GM18907 (cell line): ENCODE measurements around the gene AQP6.

Source experiments
- ATAC-seq: cut with Tn5 transposase; IDR thresholded peaks from one replicate; pipeline ENCODE4 v1.9.1; 2021; ENCODE audit warnings: mild to moderate bottlenecking, moderate library complexity; ENCODE audit not compliant: unreplicated experiment

The AQP6 gene

GRCh38 chr12:49955899-49956662 is 16.7 kb upstream of the AQP6 start:
- no peak for ATAC-seq

- ATAC-seq: no peak
Observed at GRCh38 chr12:49956663-49957569, 15.8 kb upstream of the AQP6 start.

DNA sequence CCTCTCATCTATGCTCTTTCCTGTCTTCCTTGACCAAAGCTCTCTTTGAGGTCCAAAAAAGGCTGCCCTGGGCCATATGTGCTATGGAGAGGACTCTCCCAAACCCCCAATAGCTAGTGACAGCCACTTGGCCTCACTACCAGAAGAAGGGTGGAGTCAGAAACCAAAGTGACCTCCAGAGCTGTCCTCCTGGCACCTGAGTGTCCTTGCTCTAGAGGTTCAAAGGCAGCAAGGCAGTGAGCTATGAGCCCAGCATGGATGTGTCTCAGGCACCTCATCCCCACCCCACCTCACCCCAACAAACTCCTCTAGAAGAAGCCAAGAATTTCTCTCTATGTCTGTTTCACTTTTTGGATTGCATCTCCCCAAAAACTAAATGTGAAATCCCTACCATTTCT is 15.2 kb upstream of the AQP6 start:
- ATAC-seq: no peak

DNA sequence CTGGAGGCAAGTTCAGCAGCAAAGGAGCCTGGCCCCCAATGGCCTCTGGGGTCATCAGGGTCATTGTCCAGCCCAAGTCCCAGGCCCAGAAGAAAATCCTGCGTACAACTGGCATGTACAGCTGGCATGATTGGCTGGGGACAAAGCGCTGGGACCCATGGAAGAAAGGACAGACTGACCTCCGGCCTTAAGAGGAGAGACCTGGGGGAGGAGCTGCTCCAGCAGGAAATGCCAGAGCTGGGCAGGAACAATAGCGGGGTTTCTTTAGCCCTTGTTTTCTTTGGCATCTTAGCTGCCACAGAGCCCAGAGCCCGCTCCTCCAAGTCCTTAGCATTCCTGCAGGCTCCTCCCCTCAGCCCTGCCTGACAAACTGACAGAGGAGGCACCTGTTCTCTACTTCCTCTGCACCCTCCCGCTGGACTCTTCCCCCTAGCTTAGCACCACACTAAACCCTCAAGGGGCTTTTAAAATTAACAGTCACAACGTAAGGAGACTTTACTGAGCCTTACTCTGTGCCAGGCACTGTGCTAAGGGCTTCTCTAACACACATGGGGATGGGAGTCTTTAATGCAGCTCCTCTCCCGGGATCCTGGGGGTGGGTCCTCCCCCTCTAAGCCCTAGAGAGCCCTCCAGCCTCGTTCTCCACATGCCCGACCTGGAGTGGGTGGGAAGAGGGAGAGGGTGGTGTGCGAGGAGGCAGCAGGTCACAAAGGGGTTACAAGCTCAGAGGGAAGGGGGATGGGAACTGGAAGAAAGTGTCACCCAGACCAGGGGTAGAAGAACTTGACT is 12.9 kb upstream of the AQP6 start:
- ATAC-seq: no peak

DNA sequence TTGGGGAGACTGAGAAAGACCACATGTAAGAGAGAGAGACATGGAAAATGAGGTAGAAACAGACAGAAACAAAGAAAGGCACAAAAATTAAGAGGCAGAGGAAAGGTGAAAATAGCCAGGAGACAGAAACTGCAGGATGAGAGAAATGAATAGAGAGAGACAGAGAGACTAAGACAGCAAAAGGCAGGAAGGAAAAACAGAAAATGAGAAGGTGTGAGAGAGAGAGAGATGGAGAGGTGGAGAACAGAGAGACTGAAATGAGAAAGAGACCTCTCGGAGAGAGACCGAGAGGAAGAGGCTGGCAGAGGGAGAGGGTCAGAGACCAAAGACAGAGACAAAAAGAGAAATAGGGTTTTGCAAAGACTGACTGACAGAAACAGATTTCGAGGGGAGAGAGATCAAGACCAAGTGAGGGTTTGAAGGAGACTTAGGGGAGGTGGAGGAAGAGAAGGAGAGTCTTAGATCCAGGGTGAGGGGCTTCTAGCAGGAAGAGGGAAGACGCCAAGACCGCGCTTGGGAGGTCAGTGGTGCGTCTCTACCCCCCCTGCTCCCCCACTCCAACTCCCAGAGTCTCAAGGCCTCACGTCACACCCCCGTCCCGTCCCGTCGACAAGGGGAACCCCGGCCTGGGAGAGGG is 12.2 kb upstream of the AQP6 start:
- no peak for ATAC-seq

- no peak for ATAC-seq
Observed at GRCh38 chr12:49961111-49961922, 11.4 kb upstream of the AQP6 start, which contains the start of gene AQP5. AQP5 (plus strand) TSS chr12:49961872; CDS start chr12:49962018, 146 bp downstream.

GRCh38 chr12:49961993-49962764 is 10.6 kb upstream of the AQP6 start:
- ATAC-seq: no peak

- no peak for ATAC-seq
Observed at GRCh38 chr12:49962861-49963765, 9.6 kb upstream of the AQP6 start.

DNA sequence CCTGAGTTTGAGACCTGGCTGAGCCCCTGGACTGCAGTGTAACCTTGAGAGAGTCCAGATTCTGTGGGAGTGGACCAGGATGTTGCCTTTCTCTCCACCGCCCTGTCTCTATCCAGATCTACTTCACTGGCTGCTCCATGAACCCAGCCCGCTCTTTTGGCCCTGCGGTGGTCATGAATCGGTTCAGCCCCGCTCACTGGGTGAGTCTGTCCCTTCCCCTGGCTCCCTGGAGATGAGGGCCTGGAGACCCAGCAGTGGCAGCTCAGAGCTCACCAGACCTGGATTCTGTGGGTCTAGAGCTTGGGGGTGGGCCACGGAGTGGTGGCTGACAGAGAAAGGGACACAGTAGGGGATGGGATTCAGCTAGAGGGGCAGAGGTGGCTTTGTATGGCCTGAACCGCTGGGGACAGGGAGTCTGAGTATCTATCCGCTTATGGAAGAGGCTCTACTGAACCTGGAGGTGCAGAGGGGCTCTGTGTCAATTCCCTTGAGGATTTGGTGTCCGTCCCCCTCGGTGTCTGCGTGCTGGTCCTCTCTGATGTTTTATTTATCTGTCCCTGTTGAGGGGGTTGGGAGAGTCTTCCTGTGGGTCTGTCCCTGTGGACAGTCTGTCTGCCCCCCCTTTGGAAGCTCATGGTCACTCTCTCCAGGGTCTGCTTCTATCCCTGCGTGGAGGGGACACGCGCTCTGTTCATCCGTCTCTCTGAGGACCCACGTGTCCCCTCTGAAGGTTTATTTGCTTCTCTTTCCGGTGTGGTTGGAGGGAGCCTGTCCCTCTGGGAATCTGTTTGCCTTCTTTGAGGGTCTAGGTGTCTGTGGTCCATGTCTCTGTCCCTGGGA is 8.6 kb upstream of the AQP6 start:
- no peak for ATAC-seq

DNA sequence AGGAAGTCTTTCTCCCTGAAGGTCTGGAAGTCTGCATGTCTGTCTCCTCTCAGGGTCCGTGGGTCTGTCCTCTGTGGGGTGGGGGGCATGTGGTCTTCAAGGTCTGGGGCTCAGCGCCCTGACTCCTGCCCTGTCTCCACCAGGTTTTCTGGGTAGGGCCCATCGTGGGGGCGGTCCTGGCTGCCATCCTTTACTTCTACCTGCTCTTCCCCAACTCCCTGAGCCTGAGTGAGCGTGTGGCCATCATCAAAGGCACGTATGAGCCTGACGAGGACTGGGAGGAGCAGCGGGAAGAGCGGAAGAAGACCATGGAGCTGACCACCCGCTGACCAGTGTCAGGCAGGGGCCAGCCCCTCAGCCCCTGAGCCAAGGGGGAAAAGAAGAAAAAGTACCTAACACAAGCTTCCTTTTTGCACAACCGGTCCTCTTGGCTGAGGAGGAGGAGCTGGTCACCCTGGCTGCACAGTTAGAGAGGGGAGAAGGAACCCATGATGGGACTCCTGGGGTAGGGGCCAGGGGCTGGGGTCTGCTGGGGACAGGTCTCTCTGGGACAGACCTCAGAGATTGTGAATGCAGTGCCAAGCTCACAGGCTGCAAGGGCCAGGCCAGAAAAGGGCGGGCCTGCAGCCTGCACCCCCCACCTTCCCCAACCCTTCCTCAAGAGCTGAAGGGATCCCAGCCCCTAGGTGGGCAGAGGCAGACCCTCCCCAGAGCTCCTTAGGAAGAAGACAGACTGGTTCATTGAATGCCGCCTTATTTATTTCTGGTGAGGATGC is 7.7 kb upstream of the AQP6 start:
- ATAC-seq: no peak

DNA sequence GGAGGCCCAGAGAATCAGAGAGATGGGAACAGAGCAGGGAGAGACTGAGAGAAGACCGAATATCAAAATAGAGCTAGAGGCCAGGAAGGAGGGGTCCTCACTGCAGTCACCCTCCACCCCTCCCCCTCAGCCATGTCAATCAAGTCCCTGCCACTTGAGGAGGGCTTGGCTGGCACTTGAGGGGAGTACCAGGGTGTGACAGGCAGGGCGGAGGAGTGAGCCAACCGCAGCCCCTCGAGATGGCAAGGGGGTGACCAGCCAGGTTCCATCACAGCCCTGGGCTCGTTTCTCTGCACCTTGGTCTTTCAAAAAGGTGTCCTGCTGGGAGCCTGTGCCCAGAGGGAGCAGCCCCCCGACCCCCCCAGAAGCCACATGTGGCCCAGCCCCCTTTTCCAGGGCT is 6.9 kb upstream of the AQP6 start:
- ATAC-seq: no peak

- no peak for ATAC-seq
Observed at GRCh38 chr12:49966511-49967041, 6.2 kb upstream of the AQP6 start.

DNA sequence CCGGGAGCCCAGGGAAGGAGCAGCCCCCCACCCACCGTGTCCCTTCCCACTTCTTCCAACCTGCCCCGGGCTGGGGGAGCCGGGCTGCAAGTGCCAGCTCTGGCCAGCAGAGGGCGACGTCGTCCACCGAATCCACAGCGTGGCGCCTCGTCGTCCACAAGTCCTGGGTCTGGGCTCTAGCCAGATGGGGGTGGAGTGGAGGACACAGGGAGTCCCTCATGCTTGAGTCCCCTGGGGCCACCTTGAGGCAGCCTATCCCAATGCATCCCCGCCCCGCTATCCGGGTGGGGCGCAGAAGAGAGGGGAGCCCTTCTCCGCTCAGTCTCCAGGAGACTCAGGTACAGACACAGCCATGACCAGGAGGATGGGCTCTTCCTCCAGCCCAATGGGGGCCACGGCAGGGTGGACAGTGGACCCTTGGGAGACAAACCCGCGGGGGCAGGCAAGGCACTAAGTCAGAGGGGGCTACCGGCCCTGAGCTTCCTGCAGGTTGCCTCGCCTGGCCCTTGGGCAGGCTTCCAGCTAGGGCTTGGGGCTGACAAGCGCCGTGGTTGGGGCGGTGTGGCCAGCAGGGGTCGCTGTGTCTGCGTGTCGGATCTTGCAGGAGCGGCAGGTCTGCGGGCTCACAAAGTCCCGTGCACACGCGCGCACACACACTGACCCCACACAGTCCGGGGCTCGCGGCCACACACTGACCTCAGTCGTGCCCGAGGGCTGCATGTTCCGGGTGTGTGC is 5.5 kb upstream of the AQP6 start:
- peak; percentile 65 for ATAC-seq

- ATAC-seq: no peak
Observed at GRCh38 chr12:49967777-49968250, 4.9 kb upstream of the AQP6 start.

GRCh38 chr12:49968471-49968870 is 4.3 kb upstream of the AQP6 start:
- ATAC-seq: no peak
